Neural progenitor cell (in vitro differentiated cells): Measurements from ENCODE around the gene MYMK. TPM values are rescaled to one million over a fixed set of nuclear protein-coding genes. Genes with fewer than 3 reads are reported as not detected.

Experiments
- DNase-seq: peaks from one replicate; pipeline ENCODE4 v3.0.0-alpha.2; 2016; ENCODE audit warnings: low spot score
- H2AFZ ChIP-seq: fragments of 200-600 bp; sonication (generic); replicated peaks from 2 replicates; pipeline ENCODE4 v1.6.1; 2016; ENCODE audit warnings: antibody characterized with exemption
- H3F3A ChIP-seq: fragments of 200-600 bp; sonication (generic); 2 replicates; pipeline ENCODE4 v1.6.1; 2016; ENCODE audit warnings: antibody characterized with exemption, low read depth
- H3K27ac ChIP-seq: fragments of 200-600 bp; sonication (generic); 2 replicates; pipeline ENCODE4 v1.5.1; 2016; ENCODE audit warnings: mild to moderate bottlenecking
- H3K27me3 ChIP-seq: fragments of 200-600 bp; sonication (generic); 2 replicates; pipeline ENCODE4 v1.6.1; 2016; ENCODE audit warnings: mild to moderate bottlenecking, moderate library complexity
- H3K36me3 ChIP-seq: fragments of 200-600 bp; sonication (generic); 2 replicates; pipeline ENCODE4 v1.5.1; 2016
- H3K4me1 ChIP-seq: fragments of 200-600 bp; sonication (generic); 2 replicates; pipeline ENCODE4 v1.6.1; 2016; ENCODE audit warnings: mixed run types
- H3K4me2 ChIP-seq: fragments of 200-600 bp; sonication (generic); 2 replicates; pipeline ENCODE4 v1.6.1; 2016
- H3K4me3 ChIP-seq: fragments of 200-600 bp; sonication (generic); 2 replicates; pipeline ENCODE4 v1.5.1; 2016
- H3K79me2 ChIP-seq: fragments of 200-600 bp; sonication (generic); 2 replicates; pipeline ENCODE4 v1.6.1; 2016; ENCODE audit warnings: low read depth
- H3K9ac ChIP-seq: fragments of 200-600 bp; sonication (generic); 2 replicates; pipeline ENCODE4 v1.6.1; 2016
- H3K9me3 ChIP-seq: fragments of 200-600 bp; sonication (generic); 2 replicates; pipeline ENCODE4 v1.5.1; 2016; ENCODE audit warnings: low read depth
- H4K20me1 ChIP-seq: fragments of 200-600 bp; sonication (generic); 2 replicates; pipeline ENCODE4 v1.6.1; 2016; ENCODE audit warnings: low read depth
- H3K27ac Mint-ChIP-seq: 3 replicates; pipeline ENCODE4 v1.8.0; 2021; ENCODE audit warnings: mixed read lengths
- H3K27me3 Mint-ChIP-seq: 2 replicates; pipeline ENCODE4 v1.8.0; 2022; ENCODE audit warnings: low read depth, mild to moderate bottlenecking, inconsistent platforms, moderate library complexity, mixed read lengths; ENCODE audit not compliant: insufficient read depth
- H3K36me3 Mint-ChIP-seq: 3 replicates; pipeline ENCODE4 v1.8.0; 2021; ENCODE audit warnings: mixed read lengths
- H3K4me1 Mint-ChIP-seq: 3 replicates; pipeline ENCODE4 v1.8.0; 2021; ENCODE audit warnings: mixed read lengths
- H3K4me3 Mint-ChIP-seq: 3 replicates; pipeline ENCODE4 v1.8.0; 2021; ENCODE audit warnings: mild to moderate bottlenecking, moderate library complexity, mixed read lengths
- H3K9me3 Mint-ChIP-seq: 3 replicates; pipeline ENCODE4 v1.8.0; 2020; ENCODE audit warnings: mixed read lengths
- CTCF ChIP-seq: fragments of 200-600 bp; sonication (generic); IDR thresholded peaks from 2 replicates; pipeline ENCODE4 v1.5.1; 2017; ENCODE audit warnings: antibody characterized with exemption, mild to moderate bottlenecking
- EZH2 ChIP-seq: fragments of 200-600 bp; sonication (generic); IDR thresholded peaks from 2 replicates; pipeline ENCODE4 v1.6.1; 2017; ENCODE audit warnings: antibody characterized with exemption, mild to moderate bottlenecking, moderate library complexity
- EZH2phosphoT487 ChIP-seq: fragments of 200-600 bp; sonication (generic); IDR thresholded peaks from 2 replicates; pipeline ENCODE4 v1.6.1; 2017; ENCODE audit warnings: antibody characterized with exemption
- total RNA-seq: library from RNA; depleted of rRNA; stranded (reverse); fragments of >200 nt; gene quantifications from 2 replicates; pipeline ENCODE4 v1.2.3, GENCODE V29; 2015; ENCODE audit warnings: low replicate concordance

MYMK gene
- total RNA-seq, 1 donor from 2014 or later = not detected

GRCh38 chr9:133510926-133511505 is 13.7 kb downstream of the MYMK start:
- no peaks in the 10 kb centered on the region for H3K9me3 ChIP-seq
- Mint-ChIP-seq H3K9me3 (no peaks in the 10 kb centered on the region), H3K4me1 (peaks cover 21% of the 10 kb centered on the region), H3K36me3 (no peaks in the 10 kb centered on the region), H3K27me3 (peaks cover 5% of the 10 kb centered on the region), H3K27ac (no peak overlapping the region), H3K4me3 (no peak overlapping the region)
- DNase-seq = no peak
- H3K79me2 ChIP-seq = no peaks in the 10 kb centered on the region
- no peak overlapping the region for H3K4me3 ChIP-seq
- H3K4me2 ChIP-seq = no peak overlapping the region
- no peak for TF ChIP-seq EZH2
- no peak for TF ChIP-seq EZH2phosphoT487
- TF ChIP-seq CTCF = no peak
- no peaks in the 10 kb centered on the region for H3K27me3 ChIP-seq
- no peaks in the 10 kb centered on the region for H3K36me3 ChIP-seq
- peaks cover 14% of the 10 kb centered on the region for H3K4me1 ChIP-seq
- H3K9ac ChIP-seq = no peak overlapping the region
- H3F3A ChIP-seq = peaks cover 32% of the 10 kb centered on the region
- H4K20me1 ChIP-seq = no peaks in the 10 kb centered on the region
- H2AFZ ChIP-seq = no peak overlapping the region
- H3K27ac ChIP-seq = no peak overlapping the region

DNA sequence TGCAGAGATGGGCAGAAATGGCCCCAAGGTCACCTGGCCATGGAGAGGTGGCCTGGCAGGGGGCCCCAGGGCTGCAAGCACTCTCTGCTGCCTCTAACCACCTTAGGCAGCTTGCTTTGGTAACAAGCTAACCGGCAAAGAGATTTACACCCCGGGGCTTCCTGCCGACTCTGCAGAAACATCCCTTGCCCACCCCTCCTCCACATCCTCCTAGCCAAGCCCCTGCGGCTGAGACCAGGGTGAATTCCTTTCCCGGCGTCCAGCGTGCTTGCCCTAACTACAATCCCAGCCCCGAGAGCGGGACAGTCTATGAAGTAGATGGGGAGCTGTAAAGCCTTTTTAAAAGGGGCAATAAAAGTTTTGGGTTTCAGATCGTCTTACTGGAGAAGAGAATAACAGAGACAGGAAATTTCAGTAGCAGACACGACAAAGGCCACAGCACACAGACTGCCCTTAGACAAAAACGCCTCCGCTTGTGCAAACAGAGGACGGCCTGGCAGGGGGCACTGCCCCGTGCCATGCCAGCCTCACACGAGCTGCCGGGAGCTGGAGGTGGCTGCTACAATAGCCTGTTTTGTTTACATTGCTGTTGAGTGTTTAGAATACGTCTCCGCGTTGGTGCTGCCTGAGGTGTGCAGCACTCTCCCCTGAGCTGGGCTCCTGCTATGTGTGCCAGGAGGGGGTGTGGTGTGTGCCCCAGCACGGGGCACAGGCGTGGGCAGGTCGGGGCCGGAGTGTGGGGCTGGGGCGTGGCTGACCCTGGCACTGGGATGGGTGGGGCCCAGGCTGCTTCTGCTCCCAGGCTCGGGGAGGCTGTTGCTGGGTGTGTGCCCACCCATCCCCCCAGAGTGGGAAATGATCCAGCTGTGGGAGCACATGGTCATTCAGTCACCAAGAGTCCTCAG is 15.3 kb downstream of the MYMK start:
- Histone ChIP-seq H3F3A (peaks cover 32% of the 10 kb centered on the region), H3K27ac (no peak overlapping the region), H3K9me3 (no peaks in the 10 kb centered on the region), H3K79me2 (no peaks in the 10 kb centered on the region), H2AFZ (peak overlapping the region; percentile 9), H3K9ac (no peak overlapping the region), H4K20me1 (no peaks in the 10 kb centered on the region), H3K4me2 (peak overlapping the region; percentile 74), H3K27me3 (no peaks in the 10 kb centered on the region), H3K36me3 (no peaks in the 10 kb centered on the region), H3K4me1 (peaks cover 14% of the 10 kb centered on the region), H3K4me3 (peak overlapping the region; percentile 31)
- Mint-ChIP-seq H3K27ac (no peak overlapping the region), H3K4me1 (peaks cover 18% of the 10 kb centered on the region), H3K4me3 (peak overlapping the region; percentile 76), H3K9me3 (no peaks in the 10 kb centered on the region), H3K36me3 (no peaks in the 10 kb centered on the region), H3K27me3 (peaks cover 3% of the 10 kb centered on the region)
- TF ChIP-seq EZH2phosphoT487 = no peak
- no peak for TF ChIP-seq CTCF
- no peak for TF ChIP-seq EZH2
- DNase-seq = peak; percentile 70

DNA sequence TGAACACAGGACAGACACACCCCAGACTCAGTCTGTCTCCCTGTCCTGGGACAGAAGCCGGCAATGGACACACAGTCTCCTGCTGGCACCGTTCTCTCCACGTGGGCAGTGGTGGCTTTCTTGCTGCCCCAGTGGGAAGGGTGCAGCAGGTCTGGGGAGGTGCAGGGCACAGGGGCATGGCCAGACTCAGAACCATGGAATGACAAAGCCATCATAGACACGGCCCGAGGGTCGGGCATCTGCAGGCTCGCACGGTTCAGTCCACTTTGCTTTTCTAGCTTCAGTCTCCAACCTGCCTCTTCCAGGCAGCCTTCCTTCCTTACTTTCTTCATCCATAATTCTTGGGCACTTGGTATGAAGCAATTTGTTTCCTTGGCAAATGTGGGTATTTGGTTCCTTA is 16.7 kb downstream of the MYMK start:
- Histone ChIP-seq H3K27ac (no peak overlapping the region), H2AFZ (no peak overlapping the region), H3K79me2 (no peaks in the 10 kb centered on the region), H3K4me3 (no peak overlapping the region), H3K27me3 (no peaks in the 10 kb centered on the region), H3K9me3 (no peaks in the 10 kb centered on the region), H3K4me1 (peaks cover 14% of the 10 kb centered on the region), H4K20me1 (no peaks in the 10 kb centered on the region), H3K4me2 (no peak overlapping the region), H3F3A (peaks cover 32% of the 10 kb centered on the region), H3K36me3 (no peaks in the 10 kb centered on the region), H3K9ac (no peak overlapping the region)
- Mint-ChIP-seq H3K27ac (no peak overlapping the region), H3K4me3 (no peak overlapping the region), H3K36me3 (no peaks in the 10 kb centered on the region), H3K27me3 (peaks cover 8% of the 10 kb centered on the region), H3K4me1 (peaks cover 18% of the 10 kb centered on the region), H3K9me3 (peaks cover 5% of the 10 kb centered on the region)
- no peak for DNase-seq
- no peak for TF ChIP-seq EZH2phosphoT487
- TF ChIP-seq EZH2 = no peak
- no peak for TF ChIP-seq CTCF
